ENCODE measurements around the gene ZDHHC19.

ZDHHC19 gene

DNA sequence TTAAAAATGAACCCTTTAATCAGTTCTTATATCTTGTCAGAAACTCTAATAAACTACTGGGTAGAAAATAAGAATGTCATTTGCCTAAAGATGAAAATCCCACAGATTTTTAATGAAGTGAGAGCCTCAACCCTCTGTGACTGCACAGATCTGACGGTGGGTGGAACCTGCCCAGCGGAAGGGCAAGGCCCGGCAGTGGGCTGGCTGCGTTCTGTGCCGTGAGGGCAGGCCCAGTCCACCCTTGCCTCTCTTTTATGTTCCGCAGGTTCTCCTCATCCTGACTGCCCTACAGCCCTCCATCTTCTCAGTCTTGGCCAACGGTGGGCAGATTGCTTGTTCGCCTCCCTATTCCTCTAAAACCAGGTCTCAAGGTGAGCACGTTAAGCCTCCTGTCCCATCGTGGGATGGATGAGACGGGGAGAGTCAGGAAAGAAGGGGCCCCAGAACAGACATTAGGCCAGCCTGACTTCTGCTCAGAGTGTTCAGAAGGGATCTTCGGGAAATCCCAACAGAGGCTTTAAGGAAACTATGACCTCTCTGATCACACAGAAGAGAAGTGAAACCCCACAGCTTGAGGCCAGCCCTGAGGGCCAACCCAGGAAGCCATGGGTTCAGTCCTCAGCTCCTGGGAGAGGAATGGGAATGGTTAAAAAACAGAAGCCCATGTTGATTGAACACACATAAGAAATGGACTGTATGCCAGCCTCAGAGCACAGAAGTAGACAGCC, 21.1 kb upstream of the ZDHHC19 start:
- H3K27ac ChIP-seq: no peak overlapping the region
- TF ChIP-seq ZFX (IDR thresholded peaks at IDR 0.05; ENCODE audit: borderline replicate concordance): no peak
- TF ChIP-seq, protein P1, sequence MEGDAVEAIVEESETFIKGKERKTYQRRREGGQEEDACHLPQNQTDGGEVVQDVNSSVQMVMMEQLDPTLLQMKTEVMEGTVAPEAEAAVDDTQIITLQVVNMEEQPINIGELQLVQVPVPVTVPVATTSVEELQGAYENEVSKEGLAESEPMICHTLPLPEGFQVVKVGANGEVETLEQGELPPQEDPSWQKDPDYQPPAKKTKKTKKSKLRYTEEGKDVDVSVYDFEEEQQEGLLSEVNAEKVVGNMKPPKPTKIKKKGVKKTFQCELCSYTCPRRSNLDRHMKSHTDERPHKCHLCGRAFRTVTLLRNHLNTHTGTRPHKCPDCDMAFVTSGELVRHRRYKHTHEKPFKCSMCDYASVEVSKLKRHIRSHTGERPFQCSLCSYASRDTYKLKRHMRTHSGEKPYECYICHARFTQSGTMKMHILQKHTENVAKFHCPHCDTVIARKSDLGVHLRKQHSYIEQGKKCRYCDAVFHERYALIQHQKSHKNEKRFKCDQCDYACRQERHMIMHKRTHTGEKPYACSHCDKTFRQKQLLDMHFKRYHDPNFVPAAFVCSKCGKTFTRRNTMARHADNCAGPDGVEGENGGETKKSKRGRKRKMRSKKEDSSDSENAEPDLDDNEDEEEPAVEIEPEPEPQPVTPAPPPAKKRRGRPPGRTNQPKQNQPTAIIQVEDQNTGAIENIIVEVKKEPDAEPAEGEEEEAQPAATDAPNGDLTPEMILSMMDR (IDR thresholded peaks at IDR 0.05): no peak

DNA sequence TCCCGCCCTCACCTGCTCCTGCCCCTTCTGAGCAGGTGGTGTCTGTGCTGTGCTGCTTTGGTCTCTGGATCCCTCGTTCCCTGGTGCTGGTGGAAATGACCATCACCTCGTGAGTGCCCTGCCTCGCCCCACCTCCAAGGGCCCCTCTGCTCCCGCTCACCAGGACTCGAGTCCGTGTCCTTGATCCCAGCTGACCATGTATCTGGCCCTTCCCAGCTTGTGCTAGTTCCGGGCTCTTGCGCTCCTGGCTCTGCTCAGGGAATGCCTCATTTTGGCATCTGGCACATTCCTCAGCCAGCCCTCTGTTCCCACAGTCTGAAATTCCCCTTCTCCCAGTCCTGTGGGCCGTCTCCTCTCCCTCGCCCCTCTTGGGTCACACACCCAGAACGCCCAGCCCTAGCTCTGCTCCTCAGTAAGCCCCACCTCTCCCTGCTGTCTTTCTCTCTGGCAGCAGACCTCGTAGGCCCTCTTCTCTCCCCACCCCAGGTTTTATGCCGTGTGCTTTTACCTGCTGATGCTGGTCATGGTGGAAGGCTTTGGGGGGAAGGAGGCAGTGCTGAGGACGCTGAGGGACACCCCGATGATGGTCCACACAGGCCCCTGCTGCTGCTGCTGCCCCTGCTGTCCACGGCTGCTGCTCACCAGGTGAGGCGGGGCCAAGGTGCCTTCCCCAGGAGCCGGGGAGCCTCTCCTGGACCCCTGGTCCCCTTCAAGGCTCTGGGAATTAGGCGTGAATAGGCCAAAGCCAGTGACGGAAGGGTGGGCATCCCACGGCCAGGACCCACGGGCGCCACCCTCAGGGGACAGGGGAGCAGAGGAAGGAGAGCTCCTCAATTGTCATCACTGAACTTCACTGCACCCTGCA, 16.7 kb upstream of the ZDHHC19 start:
- H3K27ac ChIP-seq: no peak overlapping the region
- no peak for TF ChIP-seq ZFX (IDR thresholded peaks at IDR 0.05; ENCODE audit: borderline replicate concordance)
- TF ChIP-seq, protein P1 (IDR thresholded peaks at IDR 0.05): no peak

DNA sequence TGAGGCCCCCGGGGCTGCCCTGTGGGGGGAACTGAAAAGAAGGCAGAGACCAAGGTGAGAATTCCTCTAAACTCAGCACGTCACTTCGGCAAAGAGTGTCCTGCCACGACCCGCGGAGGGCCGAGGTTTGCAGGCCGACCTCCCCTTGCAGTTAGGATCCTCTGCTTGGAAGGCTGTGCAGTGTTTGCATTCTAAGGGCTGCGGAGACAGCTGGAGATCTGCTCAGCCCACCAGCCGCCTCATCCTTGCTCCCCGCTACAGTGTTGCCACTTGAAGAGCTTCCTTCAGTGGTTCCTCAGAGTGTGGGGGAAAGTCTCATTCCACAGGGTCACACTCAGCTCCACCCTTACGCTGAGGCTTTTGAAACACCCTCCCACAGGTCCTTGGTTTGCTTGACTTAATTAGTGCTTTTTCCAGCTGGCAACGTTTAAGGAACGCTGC, 15.9 kb upstream of the ZDHHC19 start:
- TF ChIP-seq, protein P1 (IDR thresholded peaks at IDR 0.05): no peak
- TF ChIP-seq ZFX (IDR thresholded peaks at IDR 0.05; ENCODE audit: borderline replicate concordance): no peak

DNA sequence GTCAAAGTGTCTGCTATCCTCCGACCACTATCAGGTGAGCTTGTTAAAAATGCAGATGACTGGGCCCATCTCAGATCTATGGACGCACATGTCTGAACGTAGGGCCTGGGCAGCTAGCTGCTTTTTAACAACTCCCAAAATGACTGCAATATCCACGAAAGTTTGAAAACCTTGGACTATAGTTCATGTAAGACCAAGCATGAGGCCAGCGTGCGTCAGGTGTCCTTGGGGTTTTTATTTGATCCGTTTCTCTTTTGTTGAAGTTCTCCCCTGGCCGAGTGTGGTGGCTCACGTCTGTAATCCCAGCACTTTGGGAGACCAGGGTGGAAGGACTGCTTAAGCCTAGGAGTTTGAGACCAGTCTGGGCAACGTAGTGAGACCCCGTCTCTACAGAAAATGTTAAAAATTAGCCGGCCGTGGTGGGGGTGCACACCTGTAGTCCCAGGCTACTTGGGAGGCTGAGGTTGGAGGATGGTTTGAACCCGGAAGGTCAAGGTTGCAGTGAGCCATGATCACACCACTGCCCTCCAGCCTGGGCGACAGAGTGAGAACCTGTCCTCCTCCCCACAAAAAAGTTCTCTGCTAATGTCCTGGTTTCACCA, 14.7 kb upstream of the ZDHHC19 start:
- H3K27ac ChIP-seq: no peak overlapping the region
- TF ChIP-seq, protein P1 (IDR thresholded peaks at IDR 0.05): no peak
- TF ChIP-seq ZFX (IDR thresholded peaks at IDR 0.05; ENCODE audit: borderline replicate concordance): no peak

More for the DNA sequence above, 15.9 kb upstream of the ZDHHC19 start:
- no peak overlapping the region for H3K27ac ChIP-seq

DNA sequence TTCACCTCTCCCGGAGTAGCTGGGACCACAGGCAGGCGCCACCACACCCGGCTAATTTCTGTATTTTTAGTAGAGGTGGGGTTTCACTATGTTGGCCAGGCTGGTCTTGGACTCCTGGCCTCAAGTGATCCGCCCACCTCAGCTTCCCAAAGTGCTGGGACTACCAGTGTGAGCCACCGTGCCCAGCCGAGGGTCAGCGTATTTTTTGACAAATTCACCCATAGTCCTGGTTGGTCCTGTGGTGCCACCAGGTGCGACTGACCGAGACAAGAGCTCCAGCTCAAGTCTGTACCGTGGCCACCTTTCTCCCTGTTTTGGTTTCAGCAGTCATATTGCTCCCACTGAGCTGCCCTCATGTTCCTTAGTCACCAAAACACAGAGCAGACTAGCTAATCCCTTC, 13.9 kb upstream of the ZDHHC19 start:
- H3K27ac ChIP-seq: no peak overlapping the region
- TF ChIP-seq, protein P1 (IDR thresholded peaks at IDR 0.05): no peak
- no peak for TF ChIP-seq ZFX (IDR thresholded peaks at IDR 0.05; ENCODE audit: borderline replicate concordance)

DNA sequence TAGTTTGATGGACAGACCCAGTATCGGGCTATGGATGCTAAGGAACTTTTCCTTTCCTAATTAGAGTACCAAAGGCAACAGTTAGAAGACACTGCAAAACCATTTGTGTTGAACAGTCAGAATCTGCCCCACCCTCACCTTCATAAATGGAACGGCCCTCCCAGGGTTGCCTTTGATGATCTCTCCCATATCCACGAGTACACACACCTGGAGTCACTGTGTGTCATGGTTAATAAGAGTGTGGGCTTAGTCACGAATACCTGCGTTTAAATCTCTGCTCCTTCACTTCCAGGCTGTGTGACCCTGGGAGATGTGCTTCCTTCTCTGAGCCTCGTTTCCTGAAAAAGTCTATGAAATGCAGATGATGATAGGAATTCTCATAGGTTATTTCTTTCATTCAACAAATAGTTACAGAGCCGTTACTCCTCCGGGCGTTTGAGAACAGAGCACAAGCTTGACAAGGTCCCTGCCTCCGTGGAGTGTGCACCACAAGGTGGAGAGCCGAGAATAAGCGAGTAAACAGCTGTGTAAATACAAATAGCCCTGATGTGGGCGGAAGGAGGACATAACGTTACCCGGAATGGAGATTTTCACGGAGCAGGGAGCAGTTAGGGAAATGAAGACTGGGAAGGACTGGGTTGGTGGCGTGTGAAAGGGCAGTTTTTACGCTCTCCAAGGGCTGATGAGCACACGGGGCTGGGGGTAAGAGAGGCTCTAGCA, 11.8 kb upstream of the ZDHHC19 start:
- no peak overlapping the region for H3K27ac ChIP-seq
- TF ChIP-seq ZFX (IDR thresholded peaks at IDR 0.05; ENCODE audit: borderline replicate concordance): no peak
- TF ChIP-seq, protein P1 (IDR thresholded peaks at IDR 0.05): no peak
